ENCODE measurements around the gene LCN1. TPM values are rescaled to one million over a fixed set of nuclear protein-coding genes. Genes with fewer than 3 reads are reported as not detected.

The LCN1 gene
- total and polyA plus RNA-seq, 2 experiments from 2014 or later, result not detected

- Histone ChIP-seq H3K9ac (no peak overlapping the region), H3F3A (ENCODE audit: insufficient read depth) (peaks cover 13% of the 10 kb centered on the region; the same call in 1 of the 2 replicates), H3K36me3 (ENCODE audit: low read depth) (no peaks in the 10 kb centered on the region), H3K4me2 (ENCODE audit: unreplicated experiment) (no peak overlapping the region), H3K9me3 (ENCODE audit: low read depth) (no peaks in the 10 kb centered on the region), H4K20me1 (ENCODE audit: insufficient read depth) (no peaks in the 10 kb centered on the region), H2AFZ (no peak overlapping the region), H3K4me3 (no peak overlapping the region), H3K27me3 (replicated peaks; ENCODE audit: insufficient read depth) (peaks cover 23% of the 10 kb centered on the region; the same call in 1 of the 2 replicates), H3K9me2 (ENCODE audit: insufficient read depth) (no peaks in the 10 kb centered on the region), H3K27ac (no peak overlapping the region), H3K79me2 (ENCODE audit: insufficient read depth) (no peaks in the 10 kb centered on the region), H3K4me1 (ENCODE audit: insufficient read depth) (peaks cover 12% of the 10 kb centered on the region)
- in situ Hi-C loops (cut with MboI), result no loop called here
- TF ChIP-seq EZH2phosphoT487 (IDR thresholded peaks at IDR 0.05; ENCODE audit: insufficient read depth, low read depth) (no peak), EZH2 (IDR thresholded peaks at IDR 0.05; ENCODE audit: insufficient read depth, poor library complexity, severe bottlenecking) (no peak)
- DNase-seq, result no peak
- WGBS, 2 experiments (ENCODE audit: low coverage in 1 of 2, low lambda C conversion rate in 2 of 2, missing lambda C conversion rate in 2 of 2), result 58 to 61% methylated on average over 17 of the region's 17 CpGs
These were observed 6.7 kb upstream of the LCN1 start for GRCh38 chr9:135514342-135515082.

- DNase-seq, result no peak
- no peaks in the 10 kb centered on the region for H3K79me2 ChIP-seq (ENCODE audit: insufficient read depth)
- in situ Hi-C loops (cut with MboI), result no loop called here
- H2AFZ ChIP-seq, result no peak overlapping the region
- H3K27me3 ChIP-seq (replicated peaks; ENCODE audit: insufficient read depth), result peaks cover 23% of the 10 kb centered on the region; the same call in 1 of the 2 replicates
- H3K4me3 ChIP-seq, result no peak overlapping the region
- 70 to 72% methylated on average over 30 to 31 of the region's 31 CpGs for WGBS, 2 experiments (ENCODE audit: low coverage in 1 of 2, low lambda C conversion rate in 2 of 2, missing lambda C conversion rate in 2 of 2)
- no peaks in the 10 kb centered on the region for H3K9me2 ChIP-seq (ENCODE audit: insufficient read depth)
- no peak for TF ChIP-seq EZH2phosphoT487 (IDR thresholded peaks at IDR 0.05; ENCODE audit: insufficient read depth, low read depth)
- no peak for TF ChIP-seq EZH2 (IDR thresholded peaks at IDR 0.05; ENCODE audit: insufficient read depth, poor library complexity, severe bottlenecking)
- H3K27ac ChIP-seq, result no peak overlapping the region
- peaks cover 11% of the 10 kb centered on the region; the same call in 1 of the 2 replicates for H3F3A ChIP-seq (ENCODE audit: insufficient read depth)
- H3K9me3 ChIP-seq (ENCODE audit: low read depth), result no peaks in the 10 kb centered on the region
- H3K4me1 ChIP-seq (ENCODE audit: insufficient read depth), result peaks cover 12% of the 10 kb centered on the region
- no peaks in the 10 kb centered on the region for H3K36me3 ChIP-seq (ENCODE audit: low read depth)
- no peak overlapping the region for H3K9ac ChIP-seq
- no peaks in the 10 kb centered on the region for H4K20me1 ChIP-seq (ENCODE audit: insufficient read depth)
- H3K4me2 ChIP-seq (ENCODE audit: unreplicated experiment), result no peak overlapping the region
These were observed 5.9 kb upstream of the LCN1 start for GRCh38 chr9:135515083-135515951.

GRCh38 chr9:135516132-135516860 is 4.9 kb upstream of the LCN1 start:
- TF ChIP-seq EZH2 (IDR thresholded peaks at IDR 0.05; ENCODE audit: insufficient read depth, poor library complexity, severe bottlenecking), result no peak
- no peak overlapping the region for H3K9ac ChIP-seq
- no peaks in the 10 kb centered on the region for H4K20me1 ChIP-seq (ENCODE audit: insufficient read depth)
- in situ Hi-C loops (cut with MboI), result no loop called here
- no peaks in the 10 kb centered on the region for H3K9me3 ChIP-seq (ENCODE audit: low read depth)
- H3K27ac ChIP-seq, result no peak overlapping the region
- no peak overlapping the region for H3K4me3 ChIP-seq
- peaks cover 23% of the 10 kb centered on the region; the same call in 1 of the 2 replicates for H3K27me3 ChIP-seq (replicated peaks; ENCODE audit: insufficient read depth)
- H3K4me2 ChIP-seq (ENCODE audit: unreplicated experiment), result no peak overlapping the region
- no peak overlapping the region for H2AFZ ChIP-seq
- H3K9me2 ChIP-seq (ENCODE audit: insufficient read depth), result no peaks in the 10 kb centered on the region
- DNase-seq, result no peak
- H3F3A ChIP-seq (ENCODE audit: insufficient read depth), result peaks cover under 1% of the 10 kb centered on the region; the same call in 1 of the 2 replicates
- no peaks in the 10 kb centered on the region for H3K36me3 ChIP-seq (ENCODE audit: low read depth)
- H3K4me1 ChIP-seq (ENCODE audit: insufficient read depth), result peaks cover 6% of the 10 kb centered on the region
- H3K79me2 ChIP-seq (ENCODE audit: insufficient read depth), result no peaks in the 10 kb centered on the region
- 74 to 76% methylated on average over 22 to 23 of the region's 25 CpGs for WGBS, 2 experiments (ENCODE audit: low coverage in 1 of 2, low lambda C conversion rate in 2 of 2, missing lambda C conversion rate in 2 of 2)

GRCh38 chr9:135517407-135517822 is 3.8 kb upstream of the LCN1 start:
- in situ Hi-C loops (cut with MboI), result no loop called here
- WGBS, 2 experiments (ENCODE audit: low coverage in 1 of 2, low lambda C conversion rate in 2 of 2, missing lambda C conversion rate in 2 of 2), result 54 to 62% methylated on average over 24 of the region's 24 CpGs
- Histone ChIP-seq H3K4me3 (no peak overlapping the region), H3F3A (ENCODE audit: insufficient read depth) (no peaks in the 10 kb centered on the region), H3K27me3 (replicated peaks; ENCODE audit: insufficient read depth) (peaks cover 23% of the 10 kb centered on the region; the same call in 1 of the 2 replicates), H3K9me2 (ENCODE audit: insufficient read depth) (no peaks in the 10 kb centered on the region), H3K9ac (no peak overlapping the region), H3K79me2 (ENCODE audit: insufficient read depth) (no peaks in the 10 kb centered on the region), H3K4me2 (ENCODE audit: unreplicated experiment) (no peak overlapping the region), H2AFZ (no peak overlapping the region), H4K20me1 (ENCODE audit: insufficient read depth) (no peaks in the 10 kb centered on the region), H3K4me1 (ENCODE audit: insufficient read depth) (no peaks in the 10 kb centered on the region), H3K36me3 (ENCODE audit: low read depth) (no peaks in the 10 kb centered on the region), H3K27ac (no peak overlapping the region), H3K9me3 (ENCODE audit: low read depth) (no peaks in the 10 kb centered on the region)
- TF ChIP-seq EZH2 (IDR thresholded peaks at IDR 0.05; ENCODE audit: insufficient read depth, poor library complexity, severe bottlenecking) (no peak), EZH2phosphoT487 (IDR thresholded peaks at IDR 0.05; ENCODE audit: insufficient read depth, low read depth) (no peak)
- no peak for DNase-seq

Measured in GM23248 (cell line).